Right lobe of liver (tissue), 4 donors: ENCODE results near the gene ZMIZ1.

ENCODE experiments used
- CTCF ChIP-seq, 4 donors: fragments of 200-600 bp in 3 of 4; fragments of 450-650 bp in 1 of 4; IDR thresholded peaks; one replicate each; pipeline versions ENCODE4 v1.5.1 to v1.8.0; 2016 to 2022; ENCODE audit warnings: antibody characterized with exemption in 4 of 4, mild to moderate bottlenecking in 2 of 4
- POLR2A ChIP-seq: fragments of 450-650 bp; IDR thresholded peaks from one replicate; pipeline ENCODE4 v1.6.1; 2017; ENCODE audit warnings: antibody characterized with exemption, mild to moderate bottlenecking
- donor health status: DM: no; HTN: no; CAD: no.
- donor health status: DM: no; HTN: no; CAD: no.
- donor health status: DM: no; HTN: yes; CAD: no.

DNA sequence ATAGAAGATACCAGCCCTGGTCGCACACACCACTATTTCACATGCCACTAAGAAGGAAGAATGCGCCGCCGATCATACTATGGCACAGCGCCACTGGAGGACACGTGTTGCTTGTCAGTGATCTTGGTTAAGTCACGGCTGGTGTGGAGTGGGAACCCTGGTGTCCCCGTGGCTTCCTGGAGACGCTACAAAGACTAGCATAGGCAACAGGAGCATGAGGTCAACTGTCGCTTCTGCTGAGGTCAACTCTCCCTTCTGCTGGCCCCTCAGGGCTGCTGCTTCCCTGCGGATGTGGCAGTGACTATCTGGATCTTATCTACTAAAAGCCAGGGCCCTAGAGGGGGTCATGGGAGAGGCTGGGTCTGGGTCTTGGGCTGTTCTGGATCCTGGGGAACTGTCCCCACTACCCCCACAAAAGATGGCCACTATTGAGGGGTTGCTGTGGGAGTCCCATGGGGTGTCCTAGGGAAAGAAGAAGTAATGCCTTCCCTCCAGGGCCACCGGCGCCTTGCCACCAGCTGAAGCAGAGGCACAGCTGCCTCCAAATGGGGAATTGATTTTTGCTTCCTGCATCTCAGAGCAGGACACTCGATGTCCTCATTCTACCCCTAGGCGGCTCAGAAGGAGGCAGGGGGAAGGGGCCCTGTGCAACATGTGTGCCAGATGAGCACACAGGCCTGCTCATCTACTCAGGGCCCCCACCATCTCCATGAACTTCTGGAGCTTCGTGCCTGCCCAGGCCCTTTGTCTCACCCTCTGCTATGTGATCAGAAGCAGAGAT is 201.9 kb downstream of the ZMIZ1 start:
- TF ChIP-seq CTCF (IDR thresholded peaks at IDR 0.05), result no peak
- TF ChIP-seq POLR2A, result no peak
